H1 (cell line): ENCODE results near the gene ZNF292. TPM values are rescaled to one million over a fixed set of nuclear protein-coding genes. Genes with fewer than 3 reads are reported as not detected.

Experiments used
- CTCF ChIA-PET: fragments of 300-600 bp; sonication (Branson Sonifier 250); formaldehyde crosslinking; loops from one replicate; lab custom pipeline; 2021; ENCODE audit not compliant: partially characterized antibody; lab: Charles Lee
- POLR2A ChIA-PET: fragments of 300-600 bp; sonication (Branson Sonifier 250); formaldehyde crosslinking; loops from one replicate; lab custom pipeline; 2021; ENCODE audit warnings: inconsistent platforms; ENCODE audit not compliant: partially characterized antibody; lab: Charles Lee
- DNase-seq, 2 experiments: peaks; one replicate each; pipeline versions ENCODE4 v3.0.0 to v3.0.0-alpha.2; 2010 to 2022; ENCODE audit warnings: low spot score in 2 of 2, low read depth in 1 of 2, mixed read lengths in 1 of 2
- FAIRE-seq: peaks from 2 replicates; lab custom pipeline; 2011; peaks lifted over from hg19 to GRCh38; lab: Jason Lieb, UNC
- H2AFZ ChIP-seq: 2 replicates; pipeline ENCODE4 v1.8.1; 2012; ENCODE audit warnings: low read length, inconsistent platforms
- H2AK5ac ChIP-seq: 2 replicates; pipeline ENCODE4 v1.6.1; 2013; ENCODE audit warnings: low read depth, low read length
- H2BK120ac ChIP-seq: replicated peaks from 2 replicates; pipeline ENCODE3; 2013; ENCODE audit warnings: low read depth, low read length, inconsistent platforms
- H2BK12ac ChIP-seq: 2 replicates; pipeline ENCODE4 v1.6.1; 2013; ENCODE audit warnings: low read depth, low read length
- H2BK15ac ChIP-seq: 2 replicates; pipeline ENCODE4 v1.6.1; 2013; ENCODE audit warnings: low read length
- H2BK20ac ChIP-seq: 2 replicates; pipeline ENCODE4 v1.6.1; 2013; ENCODE audit warnings: low read length
- H2BK5ac ChIP-seq: 2 replicates; pipeline ENCODE4 v1.6.1; 2013; ENCODE audit warnings: low read depth, low read length
- H3K14ac ChIP-seq: 2 replicates; pipeline ENCODE4 v1.6.1; 2013; ENCODE audit warnings: inconsistent platforms; ENCODE audit not compliant: insufficient read length
- H3K18ac ChIP-seq: 2 replicates; pipeline ENCODE4 v1.6.1; 2013; ENCODE audit warnings: low read length; ENCODE audit errors: extremely low read depth
- H3K23ac ChIP-seq: 2 replicates; pipeline ENCODE4 v1.6.1; 2013; ENCODE audit warnings: inconsistent platforms; ENCODE audit not compliant: insufficient read length
- H3K23me2 ChIP-seq: 2 replicates; pipeline ENCODE4 v1.6.1; 2013; ENCODE audit warnings: low read depth, low read length
- H3K27ac ChIP-seq: 2 replicates; pipeline ENCODE4 v1.6.1; 2011; ENCODE audit warnings: low read depth, low read length, inconsistent platforms
- H3K27me3 ChIP-seq, 4 experiments: replicated peaks in 1 of 4; 1 replicate in 1 of 4; 2 replicates in 3 of 4; pipeline versions ENCODE4 v1.6.1 to v1.8.1; 2011 to 2013; ENCODE audit warnings: low read length in 3 of 4, mild to moderate bottlenecking in 3 of 4, inconsistent platforms in 2 of 4, mixed read lengths in 2 of 4, moderate library complexity in 1 of 4; ENCODE audit not compliant: control insufficient read depth in 3 of 4, insufficient read depth in 3 of 4; ENCODE audit errors: extremely low read depth in 1 of 4
- H3K36me3 ChIP-seq, 4 experiments: 2 replicates each; pipeline versions ENCODE4 v1.6.1 to v1.8.1; 2011 to 2013; ENCODE audit warnings: mild to moderate bottlenecking in 4 of 4, low read length in 3 of 4, moderate library complexity in 2 of 4, control low read depth in 1 of 4, inconsistent platforms in 1 of 4; ENCODE audit not compliant: insufficient read depth in 4 of 4, control insufficient read depth in 2 of 4
- H3K4ac ChIP-seq: replicated peaks from 2 replicates; pipeline ENCODE3; 2013; ENCODE audit warnings: low read length, low read depth, mixed read lengths, inconsistent platforms; ENCODE audit not compliant: insufficient read length
- H3K4me1 ChIP-seq, 4 experiments: replicated peaks in 1 of 4; 1 replicate in 1 of 4; 2 replicates in 3 of 4; pipeline versions ENCODE4 v1.6.1 to v1.8.1; 2011 to 2013; ENCODE audit warnings: low read length in 3 of 4, inconsistent platforms in 2 of 4, mixed read lengths in 1 of 4; ENCODE audit not compliant: insufficient read depth in 4 of 4, control insufficient read depth in 3 of 4
- H3K4me2 ChIP-seq, 2 experiments: 2 replicates each; pipeline versions ENCODE4 v1.6.1 to v1.8.1; 2011 to 2013; ENCODE audit warnings: low read depth in 2 of 2, low read length in 2 of 2, control low read depth in 1 of 2, inconsistent platforms in 1 of 2, mild to moderate bottlenecking in 1 of 2; ENCODE audit not compliant: insufficient read depth in 1 of 2
- H3K4me3 ChIP-seq, 4 experiments: fragments of 200-600, 300-600 bp in 1 of 4; sonication (generic), shearing (Covaris generic), sonication (Bioruptor Twin) in 1 of 4; 2 replicates each; pipeline versions ENCODE4 v1.5.1 to v1.8.1; 2011 to 2016; ENCODE audit warnings: low read length in 4 of 4, low read depth in 3 of 4, control low read depth in 2 of 4, inconsistent platforms in 2 of 4, mild to moderate bottlenecking in 2 of 4, mixed read lengths in 1 of 4, moderate library complexity in 1 of 4; ENCODE audit not compliant: insufficient read depth in 2 of 4; ENCODE audit errors: extremely low read depth in 1 of 4
- H3K56ac ChIP-seq: replicated peaks from 2 replicates; pipeline ENCODE3; 2013; ENCODE audit warnings: low read depth, mild to moderate bottlenecking, mixed read lengths, low read length, inconsistent platforms; ENCODE audit not compliant: insufficient read length
- H3K79me1 ChIP-seq: 2 replicates; pipeline ENCODE4 v1.6.1; 2013; ENCODE audit warnings: low read depth, low read length, control low read depth
- H3K79me2 ChIP-seq, 2 experiments: 2 replicates each; pipeline versions ENCODE4 v1.6.1 to v1.8.1; 2012 to 2013; ENCODE audit warnings: low read length in 2 of 2, mild to moderate bottlenecking in 2 of 2, inconsistent platforms in 1 of 2; ENCODE audit not compliant: insufficient read depth in 2 of 2, control insufficient read depth in 1 of 2
- H3K9ac ChIP-seq, 4 experiments: replicated peaks in 1 of 4; 1 replicate in 1 of 4; 2 replicates in 3 of 4; pipeline versions ENCODE4 v1.6.1 to v1.8.1; 2011 to 2013; ENCODE audit warnings: low read depth in 3 of 4, low read length in 3 of 4, control low read depth in 2 of 4, mild to moderate bottlenecking in 2 of 4, moderate library complexity in 2 of 4, inconsistent platforms in 1 of 4; ENCODE audit errors: extremely low read depth in 1 of 4
- H3K9me3 ChIP-seq, 2 experiments: 2 replicates each; pipeline versions ENCODE4 v1.6.1 to v1.8.1; 2012 to 2013; ENCODE audit warnings: mild to moderate bottlenecking in 2 of 2, moderate library complexity in 2 of 2, control low read depth in 1 of 2, inconsistent platforms in 1 of 2, low read depth in 1 of 2, low read length in 1 of 2, mixed read lengths in 1 of 2; ENCODE audit not compliant: insufficient read depth in 2 of 2
- H4K20me1 ChIP-seq, 2 experiments: replicated peaks in 1 of 2; 2 replicates each; pipeline versions ENCODE3 to v1.8.1; 2011 to 2013; ENCODE audit warnings: inconsistent platforms in 2 of 2, low read length in 2 of 2, mild to moderate bottlenecking in 1 of 2; ENCODE audit not compliant: insufficient read depth in 2 of 2, control insufficient read depth in 1 of 2
- H4K5ac ChIP-seq: 2 replicates; pipeline ENCODE4 v1.6.1; 2013; ENCODE audit warnings: low read length, low read depth, mixed read lengths, inconsistent platforms; ENCODE audit not compliant: insufficient read length
- H4K8ac ChIP-seq: 2 replicates; pipeline ENCODE4 v1.8.0; 2013; ENCODE audit warnings: mild to moderate bottlenecking, moderate library complexity, low read length, inconsistent platforms; ENCODE audit not compliant: insufficient read depth; ENCODE audit errors: extremely low read depth
- H4K91ac ChIP-seq: replicated peaks from 2 replicates; pipeline ENCODE3; 2013; ENCODE audit warnings: low read length, mixed read lengths, inconsistent platforms; ENCODE audit not compliant: insufficient read length
- POLR2A ChIP-seq, 2 experiments: IDR thresholded peaks; 1 replicate in 1 of 2; 2 replicates in 1 of 2; pipeline ENCODE4 v1.6.1; 2011; ENCODE audit warnings: low read depth in 2 of 2, low read length in 2 of 2, mild to moderate bottlenecking in 2 of 2; ENCODE audit errors: control extremely low read depth in 1 of 2
- polyA plus RNA-seq, 7 experiments: library from polyadenylated mRNA; depleted of rRNA in 3 of 7; stranded (reverse) in 5 of 7; unstranded in 2 of 7; fragments of >200 nt in 5 of 7; fragments of 200-250 nt in 2 of 7; gene quantifications; 1 replicate in 5 of 7; 2 replicates in 1 of 7; 4 replicates in 1 of 7; pipeline versions ENCODE4 v1.2.1 to v1.2.3, GENCODE V29; 2011 to 2013; ENCODE audit warnings: missing spikeins in 2 of 7, mixed read lengths in 2 of 7
- total RNA-seq: library from RNA; stranded (reverse); fragmentation: NEBNext Ultra II Directional; extraction: Animal tissue kit (Norgen Biotek cat#: 25700); gene quantifications from 2 replicates; pipeline ENCODE4 v1.2.1, GENCODE V29; 2021
- TF ChIP-seq, protein P1 (sequence below): fragments of 300-600 bp; sonication (generic); IDR thresholded peaks from 2 replicates; pipeline ENCODE4 v1.7.1; 2012; ENCODE audit warnings: low read length, moderate library complexity, mild to moderate bottlenecking, inconsistent platforms; ENCODE audit not compliant: insufficient replicate concordance

Gene ZNF292
- total and polyA plus RNA-seq, 2 of the 8 experiments (the other 6 are each of a cell fraction or from before 2014, with no cell fraction given): 6.8 to 44.2 TPM

DNA sequence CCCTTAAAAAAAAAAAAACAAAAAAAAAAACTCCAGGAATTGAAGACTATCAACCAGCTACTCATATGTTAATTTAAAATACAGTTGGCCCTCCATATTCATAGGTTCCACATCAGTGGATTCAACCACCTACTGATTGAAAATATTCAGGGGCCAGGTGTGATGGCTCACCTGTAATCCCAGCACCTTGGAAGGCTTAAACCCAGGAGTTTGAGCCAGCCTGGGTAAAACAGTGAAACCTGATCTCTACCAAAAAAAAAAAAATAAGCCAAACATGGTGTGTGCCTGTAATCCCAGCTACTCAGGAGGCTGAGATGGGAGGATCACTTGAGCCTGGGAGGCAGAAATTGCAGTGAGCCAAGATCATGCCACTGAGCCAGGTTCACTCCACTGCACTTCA lies 94.7 kb downstream of the ZNF292 start:
- no peak overlapping the region for H3K4me3 ChIP-seq
- TF ChIP-seq POLR2A (IDR thresholded peaks at IDR 0.05; ENCODE audit: control extremely low read depth in 1 of 2, low read depth in 2 of 2, low read length in 2 of 2): no peak
- TF ChIP-seq, protein P1, sequence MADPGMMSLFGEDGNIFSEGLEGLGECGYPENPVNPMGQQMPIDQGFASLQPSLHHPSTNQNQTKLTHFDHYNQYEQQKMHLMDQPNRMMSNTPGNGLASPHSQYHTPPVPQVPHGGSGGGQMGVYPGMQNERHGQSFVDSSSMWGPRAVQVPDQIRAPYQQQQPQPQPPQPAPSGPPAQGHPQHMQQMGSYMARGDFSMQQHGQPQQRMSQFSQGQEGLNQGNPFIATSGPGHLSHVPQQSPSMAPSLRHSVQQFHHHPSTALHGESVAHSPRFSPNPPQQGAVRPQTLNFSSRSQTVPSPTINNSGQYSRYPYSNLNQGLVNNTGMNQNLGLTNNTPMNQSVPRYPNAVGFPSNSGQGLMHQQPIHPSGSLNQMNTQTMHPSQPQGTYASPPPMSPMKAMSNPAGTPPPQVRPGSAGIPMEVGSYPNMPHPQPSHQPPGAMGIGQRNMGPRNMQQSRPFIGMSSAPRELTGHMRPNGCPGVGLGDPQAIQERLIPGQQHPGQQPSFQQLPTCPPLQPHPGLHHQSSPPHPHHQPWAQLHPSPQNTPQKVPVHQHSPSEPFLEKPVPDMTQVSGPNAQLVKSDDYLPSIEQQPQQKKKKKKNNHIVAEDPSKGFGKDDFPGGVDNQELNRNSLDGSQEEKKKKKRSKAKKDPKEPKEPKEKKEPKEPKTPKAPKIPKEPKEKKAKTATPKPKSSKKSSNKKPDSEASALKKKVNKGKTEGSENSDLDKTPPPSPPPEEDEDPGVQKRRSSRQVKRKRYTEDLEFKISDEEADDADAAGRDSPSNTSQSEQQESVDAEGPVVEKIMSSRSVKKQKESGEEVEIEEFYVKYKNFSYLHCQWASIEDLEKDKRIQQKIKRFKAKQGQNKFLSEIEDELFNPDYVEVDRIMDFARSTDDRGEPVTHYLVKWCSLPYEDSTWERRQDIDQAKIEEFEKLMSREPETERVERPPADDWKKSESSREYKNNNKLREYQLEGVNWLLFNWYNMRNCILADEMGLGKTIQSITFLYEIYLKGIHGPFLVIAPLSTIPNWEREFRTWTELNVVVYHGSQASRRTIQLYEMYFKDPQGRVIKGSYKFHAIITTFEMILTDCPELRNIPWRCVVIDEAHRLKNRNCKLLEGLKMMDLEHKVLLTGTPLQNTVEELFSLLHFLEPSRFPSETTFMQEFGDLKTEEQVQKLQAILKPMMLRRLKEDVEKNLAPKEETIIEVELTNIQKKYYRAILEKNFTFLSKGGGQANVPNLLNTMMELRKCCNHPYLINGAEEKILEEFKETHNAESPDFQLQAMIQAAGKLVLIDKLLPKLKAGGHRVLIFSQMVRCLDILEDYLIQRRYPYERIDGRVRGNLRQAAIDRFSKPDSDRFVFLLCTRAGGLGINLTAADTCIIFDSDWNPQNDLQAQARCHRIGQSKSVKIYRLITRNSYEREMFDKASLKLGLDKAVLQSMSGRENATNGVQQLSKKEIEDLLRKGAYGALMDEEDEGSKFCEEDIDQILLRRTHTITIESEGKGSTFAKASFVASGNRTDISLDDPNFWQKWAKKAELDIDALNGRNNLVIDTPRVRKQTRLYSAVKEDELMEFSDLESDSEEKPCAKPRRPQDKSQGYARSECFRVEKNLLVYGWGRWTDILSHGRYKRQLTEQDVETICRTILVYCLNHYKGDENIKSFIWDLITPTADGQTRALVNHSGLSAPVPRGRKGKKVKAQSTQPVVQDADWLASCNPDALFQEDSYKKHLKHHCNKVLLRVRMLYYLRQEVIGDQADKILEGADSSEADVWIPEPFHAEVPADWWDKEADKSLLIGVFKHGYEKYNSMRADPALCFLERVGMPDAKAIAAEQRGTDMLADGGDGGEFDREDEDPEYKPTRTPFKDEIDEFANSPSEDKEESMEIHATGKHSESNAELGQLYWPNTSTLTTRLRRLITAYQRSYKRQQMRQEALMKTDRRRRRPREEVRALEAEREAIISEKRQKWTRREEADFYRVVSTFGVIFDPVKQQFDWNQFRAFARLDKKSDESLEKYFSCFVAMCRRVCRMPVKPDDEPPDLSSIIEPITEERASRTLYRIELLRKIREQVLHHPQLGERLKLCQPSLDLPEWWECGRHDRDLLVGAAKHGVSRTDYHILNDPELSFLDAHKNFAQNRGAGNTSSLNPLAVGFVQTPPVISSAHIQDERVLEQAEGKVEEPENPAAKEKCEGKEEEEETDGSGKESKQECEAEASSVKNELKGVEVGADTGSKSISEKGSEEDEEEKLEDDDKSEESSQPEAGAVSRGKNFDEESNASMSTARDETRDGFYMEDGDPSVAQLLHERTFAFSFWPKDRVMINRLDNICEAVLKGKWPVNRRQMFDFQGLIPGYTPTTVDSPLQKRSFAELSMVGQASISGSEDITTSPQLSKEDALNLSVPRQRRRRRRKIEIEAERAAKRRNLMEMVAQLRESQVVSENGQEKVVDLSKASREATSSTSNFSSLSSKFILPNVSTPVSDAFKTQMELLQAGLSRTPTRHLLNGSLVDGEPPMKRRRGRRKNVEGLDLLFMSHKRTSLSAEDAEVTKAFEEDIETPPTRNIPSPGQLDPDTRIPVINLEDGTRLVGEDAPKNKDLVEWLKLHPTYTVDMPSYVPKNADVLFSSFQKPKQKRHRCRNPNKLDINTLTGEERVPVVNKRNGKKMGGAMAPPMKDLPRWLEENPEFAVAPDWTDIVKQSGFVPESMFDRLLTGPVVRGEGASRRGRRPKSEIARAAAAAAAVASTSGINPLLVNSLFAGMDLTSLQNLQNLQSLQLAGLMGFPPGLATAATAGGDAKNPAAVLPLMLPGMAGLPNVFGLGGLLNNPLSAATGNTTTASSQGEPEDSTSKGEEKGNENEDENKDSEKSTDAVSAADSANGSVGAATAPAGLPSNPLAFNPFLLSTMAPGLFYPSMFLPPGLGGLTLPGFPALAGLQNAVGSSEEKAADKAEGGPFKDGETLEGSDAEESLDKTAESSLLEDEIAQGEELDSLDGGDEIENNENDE: no peak

More for the DNA sequence above, 94.7 kb downstream of the ZNF292 start:
- ChIA-PET CTCF (no interaction called here), POLR2A (interaction anchor here (0.6 to 1.2 kb wide), 2 partner anchors 15 to 21 kb away, joined by 3 read pairs; no protein-coding TSS in a partner anchor)
- no peak overlapping the region for H2BK20ac ChIP-seq
- H2BK5ac ChIP-seq: no peak overlapping the region
- no peaks in the 10 kb centered on the region for H3K79me1 ChIP-seq
- no peak overlapping the region for H3K27ac ChIP-seq
- no peak overlapping the region for H2AK5ac ChIP-seq
- no peaks in the 10 kb centered on the region for H3K23me2 ChIP-seq
- no peak overlapping the region for H3K4ac ChIP-seq
- H4K20me1 ChIP-seq: peaks cover 0 to 3% of the 10 kb centered on the region in 2 experiments
- H4K8ac ChIP-seq: no peak overlapping the region
- no peak overlapping the region for H4K5ac ChIP-seq
- H4K91ac ChIP-seq: no peak overlapping the region
- DNase-seq (no peak), FAIRE-seq (no peak)
- no peak overlapping the region for H2BK120ac ChIP-seq
- H2AFZ ChIP-seq: no peak overlapping the region
- H3K9ac ChIP-seq: no peak overlapping the region
- H2BK12ac ChIP-seq: no peak overlapping the region
- no peaks in the 10 kb centered on the region for H3K79me2 ChIP-seq
- H2BK15ac ChIP-seq: no peak overlapping the region
- H3K4me1 ChIP-seq: no peaks in the 10 kb centered on the region
- no peak overlapping the region for H3K14ac ChIP-seq
- H3K23ac ChIP-seq: no peak overlapping the region
- peaks cover 6 to 68% (median 30%) of the 10 kb centered on the region in 4 experiments; a peak in 7 of 8 replicates for H3K36me3 ChIP-seq
- H3K56ac ChIP-seq: no peak overlapping the region
- no peak overlapping the region for H3K18ac ChIP-seq
- no peaks in the 10 kb centered on the region for H3K9me3 ChIP-seq
- H3K27me3 ChIP-seq: no peaks in the 10 kb centered on the region
- H3K4me2 ChIP-seq: no peak overlapping the region
